Breast epithelium (tissue), 3 donors: ENCODE results near the gene OSBPL2.

Experiments used
- CTCF ChIP-seq, 3 donors: fragments of 450-650 bp; IDR thresholded peaks; one replicate each; pipeline ENCODE4 v1.5.1; 2016 to 2017; ENCODE audit warnings: antibody characterized with exemption in 3 of 3, mild to moderate bottlenecking in 3 of 3, moderate library complexity in 3 of 3
- POLR2A ChIP-seq: fragments of 450-650 bp; IDR thresholded peaks from one replicate; pipeline ENCODE4 v1.6.1; 2016; ENCODE audit warnings: antibody characterized with exemption, mild to moderate bottlenecking, moderate library complexity

- TF ChIP-seq CTCF (IDR thresholded peaks at IDR 0.05) (no peak), POLR2A (no peak)
These were observed 28.5 kb downstream of the OSBPL2 start for GRCh38 chr20:62266851-62267250.
